LNCAP (cell line): ENCODE data around the gene CLDN6.

ENCODE experiments used
- CTCF ChIP-seq: fragments of 450-650 bp; IDR thresholded peaks from 2 replicates; pipeline ENCODE4 v1.5.1; 2017; ENCODE audit warnings: mild to moderate bottlenecking

The CLDN6 gene

GRCh38 chr16:2974319-2975056 is 43.5 kb downstream of the CLDN6 start:
- no peak for TF ChIP-seq CTCF

GRCh38 chr16:2973605-2974318 is 44.2 kb downstream of the CLDN6 start:
- TF ChIP-seq CTCF: no peak

DNA sequence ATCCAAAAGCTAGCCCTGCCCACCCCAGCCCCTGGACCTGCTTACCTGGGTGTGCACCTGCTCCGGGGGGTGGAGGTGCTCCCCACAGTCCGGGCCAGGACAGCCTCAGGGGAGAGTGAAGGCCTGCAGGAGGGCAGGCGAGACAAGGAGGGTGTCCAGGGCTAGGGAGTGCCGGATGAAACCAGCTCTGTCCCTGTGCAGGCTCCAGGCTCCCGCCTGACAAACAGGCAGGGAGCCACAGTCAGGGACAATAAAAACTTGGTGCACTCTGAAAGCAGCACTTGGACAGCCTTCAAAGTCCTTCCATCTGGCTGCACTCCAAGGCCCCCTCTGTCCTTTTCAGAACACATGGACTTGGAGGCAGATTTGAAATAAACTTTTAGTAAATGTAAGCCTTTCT is 44.9 kb downstream of the CLDN6 start:
- TF ChIP-seq CTCF: no peak

GRCh38 chr16:2971985-2972784 is 45.8 kb downstream of the CLDN6 start:
- no peak for TF ChIP-seq CTCF

DNA sequence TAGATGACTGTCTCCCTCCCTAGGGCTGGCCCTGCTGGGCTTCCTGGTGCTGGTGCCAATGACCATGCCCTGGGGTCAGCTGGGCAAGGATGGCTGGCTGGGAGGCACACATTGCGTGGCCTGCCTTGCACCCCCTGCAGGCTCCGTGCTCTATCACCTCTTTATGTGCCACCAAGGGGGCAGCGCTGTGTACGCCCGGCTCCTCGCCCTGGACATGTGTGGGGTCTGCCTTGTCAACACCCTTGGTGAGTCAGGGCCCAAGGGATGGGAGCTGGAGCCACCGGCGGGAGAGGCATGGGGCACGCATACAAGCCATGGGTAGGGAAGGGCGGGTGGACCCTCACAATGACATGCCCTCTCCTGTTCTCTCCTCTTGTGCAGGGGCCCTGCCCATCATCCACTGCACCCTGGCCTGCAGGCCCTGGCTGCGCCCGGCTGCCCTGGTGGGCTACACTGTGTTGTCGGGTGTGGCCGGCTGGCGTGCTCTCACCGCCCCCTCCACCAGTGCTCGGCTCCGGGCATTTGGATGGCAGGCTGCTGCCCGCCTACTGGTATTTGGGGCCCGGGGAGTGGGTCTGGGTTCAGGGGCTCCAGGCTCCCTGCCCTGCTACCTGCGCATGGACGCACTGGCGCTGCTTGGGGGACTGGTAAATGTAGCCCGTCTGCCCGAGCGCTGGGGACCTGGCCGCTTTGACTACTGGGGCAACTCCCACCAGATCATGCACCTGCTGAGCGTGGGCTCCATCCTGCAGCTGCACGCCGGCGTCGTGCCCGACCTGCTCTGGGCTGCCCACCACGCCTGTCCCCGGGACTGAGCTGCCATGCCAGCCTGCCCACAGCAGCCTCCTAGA is 46.6 kb downstream of the CLDN6 start:
- TF ChIP-seq CTCF: no peak

GRCh38 chr16:2970563-2970962 is 47.4 kb downstream of the CLDN6 start:
- no peak for TF ChIP-seq CTCF
